Posterior cingulate gyrus (tissue), 11 donors: ENCODE measurements around the gene CERK.
A peak's percentile ranks its signal among the peaks of the same experiment; 100 is the strongest.
"Not testable (repeated sequence)": the region's sequence is repeated elsewhere in the genome, so short reads cannot be mapped to it uniquely, and the experiment has no call there.

Source experiments
- DNase-seq, 10 donors: peaks; one replicate each; pipeline versions ENCODE4 v3.0.0 to v3.0.0-alpha.2; 2020 to 2021; ENCODE audit warnings: mixed read lengths in 3 of 10
- intact Hi-C: fragments of 100-400 bp; cut with DNase I; formaldehyde crosslinking; loops from one replicate; pipeline ENCODE4 v1.15.1; 2023

CERK gene

GRCh38 chr22:46656856-46657654 is 81.0 kb downstream of the CERK start:
- intact Hi-C loops: loop anchor here (10.0 kb wide), 1 partner anchor 72 kb away; no protein-coding TSS in a partner anchor
- no peak for DNase-seq

GRCh38 chr22:46655861-46656608 is 82.0 kb downstream of the CERK start:
- intact Hi-C loops: loop anchor here (10.0 kb wide), 1 partner anchor 71 kb away; no protein-coding TSS in a partner anchor
- no peak for DNase-seq

GRCh38 chr22:46654927-46655595 is 83.0 kb downstream of the CERK start:
- intact Hi-C loops: loop anchor here (10.0 kb wide), 1 partner anchor 70 kb away; no protein-coding TSS in a partner anchor

GRCh38 chr22:46654426-46654825 is 83.6 kb downstream of the CERK start:
- DNase-seq: no peak
- intact Hi-C loops: loop anchor here (10.0 kb wide), 1 partner anchor 70 kb away; no protein-coding TSS in a partner anchor

More at GRCh38 chr22:46654927-46655595, 83.0 kb downstream of the CERK start:
- no peak for DNase-seq

- intact Hi-C loops: loop anchor here (10.0 kb wide), 1 partner anchor 69 kb away; no protein-coding TSS in a partner anchor
- DNase-seq: no peak
Measured at GRCh38 chr22:46653596-46653995, 84.5 kb downstream of the CERK start.

GRCh38 chr22:46652847-46653331 is 85.2 kb downstream of the CERK start:
- no peak for DNase-seq
- intact Hi-C loops: loop anchor here (10.0 kb wide), 1 partner anchor 68 kb away; no protein-coding TSS in a partner anchor

GRCh38 chr22:46652081-46652846 is 85.8 kb downstream of the CERK start:
- intact Hi-C loops: loop anchor here (10.0 kb wide), 1 partner anchor 67 kb away; no protein-coding TSS in a partner anchor
- DNase-seq: no peak

- DNase-seq: no peak
- intact Hi-C loops: loop anchor here (10.0 kb wide), 1 partner anchor 67 kb away; no protein-coding TSS in a partner anchor
Measured at GRCh38 chr22:46651316-46651715, 86.7 kb downstream of the CERK start.

- intact Hi-C loops: loop anchor here (10.0 kb wide), 1 partner anchor 65 kb away; no protein-coding TSS in a partner anchor
- no peak for DNase-seq
Measured at GRCh38 chr22:46650078-46650810, 87.8 kb downstream of the CERK start.

GRCh38 chr22:46649141-46650077 is 88.6 kb downstream of the CERK start:
- intact Hi-C loops: loop anchor here (10.0 kb wide), 1 partner anchor 65 kb away; no protein-coding TSS in a partner anchor
- peak in 1 of 10 donors; percentile 25 for DNase-seq

- intact Hi-C loops, DNase-seq: not testable (repeated sequence)
Measured at GRCh38 chr22:46648225-46648820, 89.7 kb downstream of the CERK start.

GRCh38 chr22:46646531-46647215 is 91.4 kb downstream of the CERK start:
- intact Hi-C loops: no loop called here
- no peak for DNase-seq

GRCh38 chr22:46642840-46643480 is 95.1 kb downstream of the CERK start:
- DNase-seq, intact Hi-C loops: not testable (repeated sequence)

GRCh38 chr22:46641811-46642266 is 96.2 kb downstream of the CERK start:
- DNase-seq: no peak
- intact Hi-C loops: no loop called here

GRCh38 chr22:46640293-46641055 is 97.6 kb downstream of the CERK start:
- intact Hi-C loops: no loop called here
- no peak for DNase-seq
